HCT116 (cell line): ENCODE results near the gene LRCH2. TPM values are rescaled to one million over a fixed set of nuclear protein-coding genes. Genes with fewer than 3 reads are reported as not detected.

ENCODE experiments used
- ATAC-seq: fragments of 200-7000 bp; cut with Tn5 transposase; 2 replicates; pipeline ENCODE4 v1.9.1; 2020; ENCODE audit warnings: mild to moderate bottlenecking, moderate library complexity
- BruUV-seq: library from RNA; stranded (reverse); fragments of 400-500 nt; replicated peaks from 2 replicates; lab custom pipeline; 2021; lab: Mats Ljungman, UMichigan
- CTCF ChIA-PET: fragments of 300-600 bp; sonication (Branson Sonifier 250); formaldehyde crosslinking; loops from one replicate; lab custom pipeline; 2021; ENCODE audit warnings: antibody characterized with exemption; lab: Charles Lee
- POLR2A ChIA-PET: fragments of 300-600, 350-600 bp; sonication (Branson Sonifier 250); formaldehyde crosslinking; loops from one replicate; lab custom pipeline; 2021; ENCODE audit warnings: antibody characterized with exemption; lab: Charles Lee
- RAD21 ChIA-PET, 2 experiments: fragments of 300-600 bp; sonication (Branson Sonifier 250); formaldehyde crosslinking; loops; one replicate each; lab custom pipeline; 2023; ENCODE audit warnings: low total read pairs in 2 of 2; ENCODE audit not compliant: uncharacterized antibody in 2 of 2, unreplicated experiment in 2 of 2, low non-redundant PET in 1 of 2; lab: Charles Lee
- DNase-seq: peaks from one replicate; pipeline ENCODE4 v3.0.0-alpha.2; 2010; ENCODE audit warnings: low read depth, low spot score
- H2AFZ ChIP-seq: fragments of 200-600 bp; shearing (Covaris generic), sonication (generic); 2 replicates; pipeline ENCODE4 v1.6.1; 2017; ENCODE audit warnings: low read depth, mixed run types, mixed read lengths, antibody characterized with exemption, low read length; ENCODE audit not compliant: poor library complexity, severe bottlenecking
- H3K27ac ChIP-seq: 2 replicates; pipeline ENCODE4 v1.5.1; 2012; ENCODE audit warnings: low read depth, low read length
- H3K27me3 ChIP-seq: fragments of 200-600 bp; sonication (generic); 2 replicates; pipeline ENCODE4 v1.6.1; 2016; ENCODE audit warnings: mixed run types, low read length, mixed read lengths; ENCODE audit not compliant: insufficient read depth
- H3K36me3 ChIP-seq, 2 experiments: fragments of 200-500 bp in 1 of 2; fragments of 200-600 bp in 1 of 2; sonication (Bioruptor generic) in 1 of 2; sonication (generic) in 1 of 2; 2 replicates each; pipeline versions ENCODE4 v1.5.1 to v1.6.1; 2014 to 2016; ENCODE audit warnings: low read length in 2 of 2, inconsistent platforms in 1 of 2, mixed read lengths in 1 of 2, mixed run types in 1 of 2; ENCODE audit not compliant: insufficient read depth in 2 of 2, control insufficient read depth in 1 of 2
- H3K4me1 ChIP-seq, 2 experiments: fragments of 200-600 bp in 1 of 2; sonication (generic) in 1 of 2; 2 replicates each; pipeline versions ENCODE4 v1.5.1 to v1.6.1; 2012 to 2017; ENCODE audit warnings: low read length in 2 of 2, inconsistent platforms in 1 of 2, mild to moderate bottlenecking in 1 of 2, mixed read lengths in 1 of 2, mixed run types in 1 of 2, moderate library complexity in 1 of 2; ENCODE audit not compliant: insufficient read depth in 2 of 2, control insufficient read depth in 1 of 2
- H3K4me2 ChIP-seq: fragments of 200-600 bp; sonication (generic); 2 replicates; pipeline ENCODE4 v1.6.1; 2017; ENCODE audit warnings: mixed run types, low read length, mixed read lengths
- H3K4me3 ChIP-seq, 2 experiments: fragments of 200-600 bp in 1 of 2; sonication (generic) in 1 of 2; replicated peaks in 1 of 2; 2 replicates each; pipeline ENCODE4 v1.5.1; 2011 to 2016; ENCODE audit warnings: low read length in 2 of 2, control low read depth in 1 of 2, low read depth in 1 of 2, mild to moderate bottlenecking in 1 of 2, mixed read lengths in 1 of 2, mixed run types in 1 of 2
- H3K79me2 ChIP-seq: fragments of 200-600 bp; sonication (generic); 2 replicates; pipeline ENCODE4 v1.6.1; 2017; ENCODE audit warnings: mild to moderate bottlenecking, mixed run types, low read length, moderate library complexity, mixed read lengths; ENCODE audit not compliant: insufficient read depth
- H3K9ac ChIP-seq: fragments of 200-600 bp; sonication (generic); 2 replicates; pipeline ENCODE4 v1.6.1; 2016; ENCODE audit warnings: low read length, mixed read lengths
- H3K9me2 ChIP-seq: fragments of 200-600 bp; sonication (generic), shearing (Covaris generic); 2 replicates; pipeline ENCODE4 v1.6.1; 2017; ENCODE audit warnings: mixed run types, mild to moderate bottlenecking, moderate library complexity; ENCODE audit not compliant: insufficient read depth
- H3K9me3 ChIP-seq, 2 experiments: fragments of 200-500 bp in 1 of 2; fragments of 200-600 bp in 1 of 2; sonication (Bioruptor generic) in 1 of 2; sonication (generic) in 1 of 2; 2 replicates each; pipeline ENCODE4 v1.6.1; 2014 to 2017; ENCODE audit warnings: low read length in 2 of 2, mixed read lengths in 2 of 2, inconsistent platforms in 1 of 2, low read depth in 1 of 2, mild to moderate bottlenecking in 1 of 2, mixed run types in 1 of 2, moderate library complexity in 1 of 2; ENCODE audit not compliant: control insufficient read depth in 1 of 2, insufficient read depth in 1 of 2
- H4K20me1 ChIP-seq: fragments of 200-600 bp; sonication (generic), shearing (Covaris generic); 2 replicates; pipeline ENCODE4 v1.6.1; 2017; ENCODE audit warnings: mixed run types, mild to moderate bottlenecking, moderate library complexity; ENCODE audit not compliant: insufficient read depth
- FOSL1 ChIP-seq: IDR thresholded peaks from 2 replicates; pipeline ENCODE4 v1.6.1; 2012; ENCODE audit warnings: low read depth
- RAD21 ChIP-seq: IDR thresholded peaks from 2 replicates; pipeline ENCODE4 v1.6.1; 2012; ENCODE audit warnings: low read depth, mild to moderate bottlenecking
- SRF ChIP-seq: IDR thresholded peaks from 2 replicates; pipeline ENCODE4 v1.6.1; 2012; ENCODE audit warnings: low read depth
- intact Hi-C: fragments of 100-400 bp; cut with micrococcal nuclease; formaldehyde crosslinking; loops from 2 replicates; pipeline ENCODE4 v1.10.0; 2022
- total RNA-seq: library from RNA; stranded (reverse); gene quantifications from one replicate; pipeline ENCODE4 v1.2.1, GENCODE V29; 2021; ENCODE audit not compliant: unreplicated experiment
- TF ChIP-seq, protein P1 (sequence below): IDR thresholded peaks from 2 replicates; pipeline ENCODE4 v1.6.1; 2012
- TF ChIP-seq, protein P2 (sequence below): IDR thresholded peaks from 2 replicates; pipeline ENCODE4 v1.6.1; 2012; ENCODE audit warnings: low read depth

Gene LRCH2
- total RNA-seq, 1 experiment from 2014 or later = not detected

DNA sequence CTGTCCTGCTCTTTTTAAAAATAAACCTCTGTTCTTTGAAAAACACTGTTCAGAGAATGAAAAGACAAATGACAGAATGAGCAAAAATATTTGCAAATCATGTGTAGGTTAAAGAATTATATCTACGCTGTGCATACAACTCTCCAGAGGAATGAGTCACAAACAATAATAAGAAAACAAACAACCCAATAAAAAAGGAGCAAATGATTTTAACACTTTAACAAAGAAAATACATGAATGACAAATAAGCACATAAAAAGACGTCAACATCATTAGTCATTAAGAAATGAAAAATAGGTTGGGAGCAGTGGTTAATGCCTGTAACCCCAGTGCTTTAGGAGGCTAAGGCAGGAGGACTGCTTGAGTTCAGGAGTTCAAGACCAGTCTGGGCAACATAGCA is 21.1 kb upstream of the LRCH2 start:
- Histone ChIP-seq H2AFZ (no peak overlapping the region), H3K27ac (no peak overlapping the region), H3K4me2 (no peak overlapping the region), H3K4me3 (no peak overlapping the region), H3K79me2 (no peaks in the 10 kb centered on the region), H3K9me2 (no peaks in the 10 kb centered on the region), H3K9ac (no peak overlapping the region), H3K27me3 (no peaks in the 10 kb centered on the region), H3K36me3 (no peaks in the 10 kb centered on the region), H4K20me1 (no peaks in the 10 kb centered on the region), H3K4me1 (no peaks in the 10 kb centered on the region), H3K9me3 (no peaks in the 10 kb centered on the region)
- no peak for TF ChIP-seq RAD21
- TF ChIP-seq, protein P1, sequence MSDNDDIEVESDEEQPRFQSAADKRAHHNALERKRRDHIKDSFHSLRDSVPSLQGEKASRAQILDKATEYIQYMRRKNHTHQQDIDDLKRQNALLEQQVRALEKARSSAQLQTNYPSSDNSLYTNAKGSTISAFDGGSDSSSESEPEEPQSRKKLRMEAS = no peak
- no peak for TF ChIP-seq SRF
- TF ChIP-seq FOSL1 = no peak
- TF ChIP-seq, protein P2, sequence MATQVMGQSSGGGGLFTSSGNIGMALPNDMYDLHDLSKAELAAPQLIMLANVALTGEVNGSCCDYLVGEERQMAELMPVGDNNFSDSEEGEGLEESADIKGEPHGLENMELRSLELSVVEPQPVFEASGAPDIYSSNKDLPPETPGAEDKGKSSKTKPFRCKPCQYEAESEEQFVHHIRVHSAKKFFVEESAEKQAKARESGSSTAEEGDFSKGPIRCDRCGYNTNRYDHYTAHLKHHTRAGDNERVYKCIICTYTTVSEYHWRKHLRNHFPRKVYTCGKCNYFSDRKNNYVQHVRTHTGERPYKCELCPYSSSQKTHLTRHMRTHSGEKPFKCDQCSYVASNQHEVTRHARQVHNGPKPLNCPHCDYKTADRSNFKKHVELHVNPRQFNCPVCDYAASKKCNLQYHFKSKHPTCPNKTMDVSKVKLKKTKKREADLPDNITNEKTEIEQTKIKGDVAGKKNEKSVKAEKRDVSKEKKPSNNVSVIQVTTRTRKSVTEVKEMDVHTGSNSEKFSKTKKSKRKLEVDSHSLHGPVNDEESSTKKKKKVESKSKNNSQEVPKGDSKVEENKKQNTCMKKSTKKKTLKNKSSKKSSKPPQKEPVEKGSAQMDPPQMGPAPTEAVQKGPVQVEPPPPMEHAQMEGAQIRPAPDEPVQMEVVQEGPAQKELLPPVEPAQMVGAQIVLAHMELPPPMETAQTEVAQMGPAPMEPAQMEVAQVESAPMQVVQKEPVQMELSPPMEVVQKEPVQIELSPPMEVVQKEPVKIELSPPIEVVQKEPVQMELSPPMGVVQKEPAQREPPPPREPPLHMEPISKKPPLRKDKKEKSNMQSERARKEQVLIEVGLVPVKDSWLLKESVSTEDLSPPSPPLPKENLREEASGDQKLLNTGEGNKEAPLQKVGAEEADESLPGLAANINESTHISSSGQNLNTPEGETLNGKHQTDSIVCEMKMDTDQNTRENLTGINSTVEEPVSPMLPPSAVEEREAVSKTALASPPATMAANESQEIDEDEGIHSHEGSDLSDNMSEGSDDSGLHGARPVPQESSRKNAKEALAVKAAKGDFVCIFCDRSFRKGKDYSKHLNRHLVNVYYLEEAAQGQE = no peak
- CTCF ChIA-PET = no interaction called here
- ATAC-seq (no peak), DNase-seq (no peak)
- POLR2A ChIA-PET = no interaction called here
- RAD21 ChIA-PET = no interaction called here
- intact Hi-C loops = no loop called here
- BruUV-seq = no TSS peak
